ENCODE results near the gene PHACTR1. TPM values are rescaled to one million over a fixed set of nuclear protein-coding genes. Genes with fewer than 3 reads are reported as not detected.

Gene PHACTR1
- 1.8 and 4.1 TPM in 2 replicates for total RNA-seq

GRCh38 chr6:12716298-12716916 is at the start of gene PHACTR1:
PHACTR1 (plus strand) TSS chr6:12716767.

GRCh38 chr6:13328076-13328874 is 611.7 kb downstream of the PHACTR1 start, which contains the start of gene TBC1D7:
TBC1D7 (minus strand) TSS chr6:13328537; CDS start chr6:13326898, 1,639 bp downstream.

Data from mesangial cell (primary cell).